ENCODE measurements around the gene IL6ST.
"Not testable (repeated sequence)": the region's sequence is repeated elsewhere in the genome, so short reads cannot be mapped to it uniquely, and the experiment has no call there.

Gene IL6ST

DNA sequence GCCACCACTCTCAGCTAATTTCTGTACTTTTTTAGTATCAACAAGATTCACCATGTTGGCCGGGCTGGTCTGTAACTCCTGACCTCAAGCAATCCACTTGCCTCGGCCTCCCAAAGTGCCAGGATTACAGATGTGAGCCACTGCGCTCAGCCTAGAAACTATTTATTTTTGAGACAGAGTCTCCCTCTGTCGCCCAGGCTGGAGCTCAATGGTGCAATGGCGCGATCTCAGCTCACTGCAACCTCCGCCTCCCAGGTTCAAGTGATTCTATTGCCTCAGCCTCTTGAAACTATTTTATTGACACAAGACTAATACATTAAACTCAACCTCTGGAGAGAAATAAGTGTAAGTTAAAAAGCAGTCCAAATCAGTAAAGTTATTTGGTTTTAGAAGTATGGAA, 34.0 kb downstream of the IL6ST start:
- DNase-seq, result no peak

DNA sequence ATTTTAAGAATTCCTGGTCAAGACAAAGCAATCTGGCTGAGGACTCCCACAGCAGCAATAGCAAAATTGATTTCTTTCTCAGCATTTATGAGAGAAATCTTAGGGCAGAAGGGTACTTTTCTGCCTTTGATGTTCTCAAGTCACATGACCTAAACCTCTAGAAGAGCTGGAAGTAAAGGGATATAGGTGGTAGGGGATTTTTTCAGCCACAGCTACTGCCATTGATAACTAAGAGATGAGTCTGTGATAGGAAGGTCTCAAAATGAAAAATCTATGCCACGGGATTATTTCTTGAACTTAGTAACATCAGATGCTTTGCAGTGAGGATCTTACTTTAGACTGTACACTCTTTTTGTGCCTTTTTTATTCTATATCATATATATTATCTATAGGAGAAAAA, 35.6 kb downstream of the IL6ST start:
- no peak for DNase-seq

GRCh38 chr5:55941154-55941553, 53.6 kb downstream of the IL6ST start:
- DNase-seq, result not testable (repeated sequence)

DNA sequence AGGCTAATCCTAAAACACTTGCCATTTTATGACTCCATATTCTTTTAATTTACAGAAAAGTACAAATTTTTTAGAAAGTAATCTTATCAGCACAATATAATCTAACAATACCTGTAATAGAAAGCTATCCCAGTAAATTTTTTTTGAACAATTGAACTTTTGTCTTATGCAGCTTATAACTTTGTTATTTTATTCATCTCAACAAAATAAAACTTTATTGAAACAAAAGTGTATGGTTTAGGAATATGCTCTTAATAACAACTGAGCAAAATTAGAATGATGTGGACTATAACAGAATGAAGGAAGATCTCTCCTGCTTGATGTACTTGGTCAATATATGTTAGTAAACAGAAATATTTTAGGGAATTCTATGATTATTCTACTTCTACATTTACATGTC, 57.2 kb downstream of the IL6ST start:
- DNase-seq, result not testable (repeated sequence)

DNA sequence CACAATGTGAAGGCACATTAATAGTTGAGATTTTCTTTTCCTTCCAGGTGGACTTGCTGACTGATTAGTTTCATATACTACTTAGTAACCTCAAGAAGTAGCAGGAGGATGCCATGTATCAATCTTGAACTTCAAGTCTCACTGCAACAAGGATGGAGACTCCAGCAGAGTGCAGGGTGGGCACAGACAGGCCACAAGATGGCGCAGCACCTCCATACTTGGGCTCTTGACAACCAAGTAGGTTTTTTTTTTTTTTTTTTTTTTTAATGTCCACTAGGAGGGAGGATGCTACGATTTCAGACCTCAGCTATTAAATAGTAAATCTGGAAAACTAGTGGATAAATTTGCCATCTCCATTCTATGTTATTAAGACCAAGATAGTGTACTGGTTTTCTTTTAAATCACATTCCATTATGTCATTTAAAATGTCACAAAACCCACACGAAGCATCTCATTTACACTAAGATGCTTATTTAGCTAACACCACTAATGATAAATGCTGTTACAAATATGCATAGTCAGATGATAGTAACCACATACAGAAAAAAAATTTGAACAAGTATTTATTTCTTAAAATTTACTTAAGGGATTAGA, 58.6 kb downstream of the IL6ST start:
- DNase-seq, result peak; percentile 62

DNA sequence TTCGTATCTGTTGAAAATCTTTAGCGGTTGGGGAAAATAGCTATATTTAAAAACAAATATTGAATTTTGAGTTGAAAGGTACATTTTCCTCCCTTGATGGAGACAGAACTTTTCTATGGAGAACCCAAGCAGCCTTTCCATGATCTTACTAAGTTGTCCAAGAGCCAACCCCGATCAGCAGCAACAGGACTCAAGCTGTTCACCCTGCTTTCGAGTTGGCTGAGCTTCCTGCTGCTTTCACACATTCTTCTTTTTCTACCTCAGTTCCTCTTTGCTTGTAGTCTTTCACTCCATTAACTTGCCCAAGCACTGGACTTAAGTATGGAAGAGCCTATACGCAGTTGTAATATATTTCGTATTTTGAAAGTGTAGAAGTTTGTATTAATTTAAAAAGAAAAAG, 59.4 kb downstream of the IL6ST start:
- no peak for DNase-seq

DNA sequence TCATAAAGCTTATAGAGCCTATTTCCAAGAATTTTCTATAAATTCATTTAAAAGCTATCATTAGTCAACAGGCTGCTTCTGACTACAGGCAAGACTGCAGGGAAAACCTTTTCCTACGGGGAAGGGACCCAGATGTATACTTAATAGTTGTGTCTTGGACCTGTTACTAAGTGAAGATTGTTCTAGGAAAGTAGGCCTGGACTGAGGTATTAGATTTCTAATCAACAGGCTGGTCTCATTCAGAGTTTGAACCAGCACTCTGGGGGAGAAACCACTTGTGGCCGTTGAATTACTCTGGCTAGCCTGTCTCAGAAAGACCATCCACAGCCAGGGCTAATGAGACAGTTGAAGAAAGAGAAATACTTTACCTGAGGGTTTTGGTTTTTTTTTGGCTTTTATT, 60.0 kb downstream of the IL6ST start:
- DNase-seq, result no peak

DNA sequence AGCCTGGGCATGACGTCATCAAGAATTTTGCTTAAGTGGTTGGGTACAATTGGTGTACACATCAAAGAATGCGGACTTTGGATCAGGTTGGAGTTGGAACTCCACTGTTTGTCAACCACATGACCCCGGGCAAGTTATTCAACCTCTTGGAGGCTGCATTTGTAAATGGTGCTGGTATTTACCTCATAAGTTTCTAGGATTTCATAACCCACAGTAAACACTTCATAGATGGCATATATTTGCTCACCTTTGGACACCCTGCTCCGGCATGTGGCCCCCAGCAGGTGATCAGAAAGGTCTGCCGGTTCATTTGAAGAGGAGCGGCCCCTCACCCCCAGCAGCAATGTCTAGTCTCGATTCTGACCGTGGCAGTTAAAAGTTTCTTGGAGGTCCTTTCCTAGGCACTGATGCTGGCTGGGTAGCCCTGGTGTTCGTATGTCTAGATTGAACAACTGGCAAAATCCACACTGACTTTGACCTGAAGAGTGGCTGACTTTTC, 60.6 kb downstream of the IL6ST start:
- DNase-seq, result no peak

- DNase-seq, result no peak
Observed at GRCh38 chr5:55933377-55934114, 61.2 kb downstream of the IL6ST start.

- no peak for DNase-seq
Observed at GRCh38 chr5:55932700-55933099, 62.1 kb downstream of the IL6ST start.

DNA sequence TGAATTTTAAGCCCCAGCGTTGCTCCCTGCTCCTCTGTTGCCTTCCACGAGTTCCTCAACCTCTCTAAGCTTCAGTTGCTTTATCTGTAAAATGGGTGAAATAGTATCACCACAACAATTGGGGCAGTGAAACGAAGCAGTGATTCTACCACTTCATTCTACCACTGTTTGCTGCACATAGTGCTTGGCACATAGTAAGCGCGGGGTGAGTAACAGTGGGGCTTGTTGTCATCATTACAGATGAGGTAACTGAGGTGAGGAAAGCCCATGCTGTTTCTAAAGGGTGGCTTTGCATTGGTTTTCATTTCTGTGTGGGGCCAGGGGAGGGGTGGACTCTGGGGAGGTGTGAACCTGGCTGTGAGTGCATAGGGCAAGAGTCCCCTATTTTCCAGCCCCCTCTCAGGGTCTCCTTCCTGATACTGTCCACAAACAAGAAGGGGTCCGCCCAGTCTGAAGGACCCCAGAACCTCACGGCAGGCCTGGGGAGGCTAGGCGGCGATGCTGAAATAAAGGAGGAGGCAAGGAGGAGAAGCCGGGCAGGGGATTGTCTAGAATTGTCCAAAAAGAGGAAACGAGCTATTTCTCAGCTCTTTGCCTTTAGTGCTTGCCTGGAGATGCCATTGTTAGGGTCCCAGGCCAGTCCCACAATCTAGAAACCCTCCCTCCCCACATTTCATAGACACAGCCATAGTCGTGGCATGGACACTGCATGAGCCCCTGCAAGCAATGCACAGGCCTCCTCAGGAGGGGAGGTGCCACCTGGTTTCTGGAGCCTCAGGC, 65.6 kb downstream of the IL6ST start:
- no peak for DNase-seq

DNA sequence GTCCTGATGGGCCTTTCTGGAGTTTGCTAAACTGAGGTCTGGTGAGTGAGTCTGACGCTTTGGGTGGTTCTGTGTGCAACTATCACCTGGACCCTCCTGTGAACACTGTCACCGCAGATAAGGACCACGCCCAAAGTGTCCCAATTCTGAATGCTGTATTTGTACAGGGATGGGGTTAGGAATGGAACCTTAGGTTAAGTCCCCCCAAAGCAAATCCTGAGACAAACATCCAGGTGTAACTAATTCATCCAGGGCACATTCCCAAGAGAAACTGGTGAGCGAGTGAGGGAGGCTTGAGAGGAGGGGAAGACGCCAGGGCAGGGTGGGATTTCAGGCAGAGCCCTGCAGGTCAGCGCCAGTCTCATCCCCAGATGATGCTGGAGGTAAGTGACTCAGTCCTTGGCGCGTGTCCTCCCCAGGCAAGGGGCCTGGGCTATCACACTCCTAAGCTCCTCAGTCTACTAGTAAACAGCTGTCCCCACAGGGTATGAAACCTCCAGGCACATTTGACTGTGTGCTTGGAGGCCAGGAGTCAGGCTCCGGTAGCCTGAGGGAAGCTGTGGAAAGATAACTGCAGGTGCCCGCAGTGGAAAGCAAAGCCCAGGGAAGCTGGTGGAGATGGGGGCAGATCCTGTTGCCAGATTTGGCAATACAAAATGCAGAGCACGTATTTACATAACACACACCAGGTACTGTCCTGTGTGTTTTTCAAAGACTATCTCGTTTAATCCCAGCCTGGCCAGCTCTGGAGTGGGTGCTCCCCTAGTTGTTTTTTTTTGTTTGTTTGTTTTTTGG, 66.7 kb downstream of the IL6ST start:
- DNase-seq, result no peak

- no peak for DNase-seq
Observed at GRCh38 chr5:55926476-55926875, 68.3 kb downstream of the IL6ST start.

DNA sequence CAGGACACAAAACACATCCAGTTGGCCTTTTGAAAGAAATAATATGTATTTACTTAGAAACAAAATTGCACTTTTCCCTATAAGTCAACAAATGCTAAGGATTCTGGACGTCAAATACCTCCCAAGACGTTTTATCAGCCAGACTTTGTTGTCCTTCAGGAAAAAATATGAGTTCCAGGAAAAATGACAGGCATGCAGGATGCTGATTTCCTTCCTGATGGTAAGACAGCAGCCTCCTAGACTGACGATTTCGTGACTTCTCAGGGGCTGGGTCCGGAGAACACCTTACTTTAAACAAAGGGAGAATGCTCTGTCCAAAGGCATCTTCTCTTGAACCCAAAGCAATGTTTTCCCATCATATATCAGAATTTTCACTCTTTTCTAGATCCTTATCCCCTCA, 69.1 kb downstream of the IL6ST start:
- DNase-seq, result no peak

GRCh38 chr5:55925181-55925580, 69.6 kb downstream of the IL6ST start:
- no peak for DNase-seq

- DNase-seq, result no peak
Observed at GRCh38 chr5:55924744-55925143, 70.0 kb downstream of the IL6ST start.

DNA sequence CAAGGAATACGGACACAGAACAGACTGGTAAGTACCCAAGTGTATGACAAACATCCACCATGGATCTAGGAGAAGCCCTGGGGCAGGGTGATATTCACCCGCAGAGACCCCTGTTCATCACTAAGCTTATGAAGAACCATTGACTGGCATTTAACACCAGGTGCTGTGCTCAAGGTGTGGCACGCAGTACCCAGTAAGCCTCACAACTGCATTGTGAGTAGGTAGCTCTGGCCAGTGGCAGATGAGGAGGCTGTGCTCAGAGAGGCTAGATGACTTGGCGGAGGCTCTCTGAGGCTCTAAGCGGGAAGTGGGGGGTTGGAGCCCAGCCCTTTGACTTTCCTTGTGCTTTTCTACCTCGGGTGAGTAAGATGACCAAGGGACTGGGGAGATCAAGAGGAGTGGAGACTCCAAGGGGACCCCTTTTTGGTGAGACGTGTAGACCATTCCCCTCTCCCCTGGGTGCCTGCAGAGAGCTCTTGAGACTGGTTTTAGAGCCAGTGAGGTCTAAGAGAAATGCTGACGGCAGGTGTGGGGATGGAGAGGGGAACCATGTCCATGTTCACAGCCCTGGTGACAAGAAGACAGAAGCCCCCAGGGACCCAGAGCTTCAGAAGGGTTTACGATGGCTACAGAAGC, 70.8 kb downstream of the IL6ST start:
- DNase-seq, result no peak

GRCh38 chr5:55923177-55923771, 71.5 kb downstream of the IL6ST start:
- no peak for DNase-seq

DNA sequence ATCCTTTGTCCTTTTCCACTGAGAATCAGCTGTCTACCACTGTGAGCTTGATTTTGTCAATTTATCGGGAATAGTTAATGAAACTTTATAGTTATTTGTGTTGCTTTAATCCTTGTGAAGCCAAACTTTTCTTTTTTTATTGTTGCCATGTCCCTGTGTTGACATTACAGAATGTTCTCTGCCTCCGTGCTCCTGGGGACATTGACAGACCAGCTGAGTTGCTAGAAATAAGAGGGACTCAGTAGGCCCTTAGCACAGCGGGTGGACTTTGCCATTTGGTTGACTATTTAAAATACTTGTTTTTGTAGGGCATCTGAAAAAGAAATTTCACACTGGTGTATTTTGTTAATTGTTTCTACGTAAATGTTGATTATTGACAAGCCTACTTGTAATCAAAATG, 73.1 kb downstream of the IL6ST start:
- no peak for DNase-seq

- DNase-seq, result no peak
Observed at GRCh38 chr5:55920784-55921183, 74.0 kb downstream of the IL6ST start.

- DNase-seq, result no peak
Observed at GRCh38 chr5:55919625-55920024, 75.1 kb downstream of the IL6ST start.

All from activated CD4-positive, alpha-beta T cell treated with anti-CD3 and anti-CD28 coated beads for 1 hour (primary cell).